Stimulated activated CD4-positive, alpha-beta T cell treated with anti-CD3 and anti-CD28 coated beads, Interleukin-15, amount 100 ng/mL, for 24 hours (primary cell): Measurements from ENCODE around the gene OGDH.
A peak's percentile ranks its signal among the peaks of the same experiment; 100 is the strongest.

Experiments
- DNase-seq: peaks from one replicate; pipeline ENCODE4 v3.0.0-alpha.2; 2020

OGDH gene

GRCh38 chr7:44621750-44622103 is 15.3 kb downstream of the OGDH start:
- DNase-seq: no peak

- peak; percentile 62 for DNase-seq
Observed at GRCh38 chr7:44622342-44623151, 16.1 kb downstream of the OGDH start.

GRCh38 chr7:44624318-44624717 is 17.9 kb downstream of the OGDH start:
- no peak for DNase-seq

GRCh38 chr7:44625526-44626471 is 19.4 kb downstream of the OGDH start:
- no peak for DNase-seq

- no peak for DNase-seq
Observed at GRCh38 chr7:44626620-44627019, 20.2 kb downstream of the OGDH start.

GRCh38 chr7:44629829-44630522 is 23.5 kb downstream of the OGDH start:
- no peak for DNase-seq

- DNase-seq: no peak
Observed at GRCh38 chr7:44630792-44631457, 24.5 kb downstream of the OGDH start.

- DNase-seq: no peak
Observed at GRCh38 chr7:44631458-44632115, 25.2 kb downstream of the OGDH start.

GRCh38 chr7:44632196-44632595 is 25.8 kb downstream of the OGDH start:
- DNase-seq: no peak

GRCh38 chr7:44633254-44634186 is 27.1 kb downstream of the OGDH start:
- peak; percentile 64 for DNase-seq

- DNase-seq: no peak
Observed at GRCh38 chr7:44634187-44634838, 27.9 kb downstream of the OGDH start.

GRCh38 chr7:44634839-44635591 is 28.6 kb downstream of the OGDH start:
- no peak for DNase-seq

- no peak for DNase-seq
Observed at GRCh38 chr7:44636041-44636584, 29.7 kb downstream of the OGDH start.

GRCh38 chr7:44636926-44637325 is 30.5 kb downstream of the OGDH start:
- DNase-seq: no peak

- peak; percentile 87 for DNase-seq
Observed at GRCh38 chr7:44637788-44638594, 31.6 kb downstream of the OGDH start.

GRCh38 chr7:44638611-44639557 is 32.5 kb downstream of the OGDH start:
- DNase-seq: peak; percentile 89

GRCh38 chr7:44639671-44640321 is 33.4 kb downstream of the OGDH start:
- no peak for DNase-seq
